ENCODE data around the gene YWHAE. TPM values are rescaled to one million over a fixed set of nuclear protein-coding genes. Genes with fewer than 3 reads are reported as not detected.

The YWHAE gene
- total and polyA plus RNA-seq, 2 of the 4 experiments (the other 2 are of a cell fraction) = 358 to 774 TPM

DNA sequence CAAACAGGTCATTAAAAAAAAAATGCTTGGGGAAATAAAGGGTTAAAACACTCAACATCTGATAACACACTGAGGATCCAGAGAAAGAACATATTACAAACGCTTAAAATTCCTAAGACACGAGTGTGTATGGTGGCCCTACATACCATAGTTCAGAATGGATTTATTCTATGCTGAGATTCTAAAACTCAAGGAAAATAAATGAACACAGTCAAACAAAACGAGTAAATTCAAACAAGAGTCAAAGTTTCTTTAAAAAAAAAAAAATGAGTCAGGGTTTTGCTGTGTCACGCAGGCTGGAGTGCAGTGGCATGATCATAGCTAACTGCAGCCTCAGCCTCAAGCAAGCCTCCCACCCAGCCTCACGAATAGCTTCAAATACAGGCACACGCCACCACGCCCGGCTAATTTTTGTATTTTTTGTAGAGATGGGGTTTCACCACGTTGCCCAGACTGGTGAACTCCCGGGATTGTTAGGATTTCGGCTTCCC, 38.6 kb upstream of the YWHAE start (continued):
- TF ChIP-seq MAFK (IDR thresholded peaks at IDR 0.05; ENCODE audit: low read depth, low read length) = peak; percentile 64

DNA sequence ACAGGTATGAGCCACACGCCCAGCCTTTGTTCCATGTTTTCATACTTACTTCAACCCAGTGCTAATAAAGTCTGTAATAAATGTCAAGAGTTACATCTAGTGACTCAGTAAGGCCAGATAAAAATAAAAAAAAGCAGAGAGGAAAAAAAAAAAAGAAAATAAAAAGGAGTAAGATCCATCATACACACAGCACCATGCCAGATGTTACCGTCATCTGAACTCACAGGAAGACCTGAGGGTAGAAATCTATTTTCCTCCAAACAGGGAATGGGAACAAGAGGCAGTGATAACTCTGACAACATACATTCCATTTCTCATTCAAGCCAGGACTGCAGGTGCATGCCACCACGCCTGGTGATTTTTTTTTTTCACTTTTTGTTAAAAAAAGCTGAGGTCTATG, 35.3 kb upstream of the YWHAE start:
- no peak overlapping the region for H2BK15ac ChIP-seq (ENCODE audit: low read depth, low read length)
- WGBS, 2 experiments (ENCODE audit: extremely low coverage in 2 of 2, insufficient read length in 1 of 2) = no CpG with 5 or more reads among the region's 3 CpGs
- no peak overlapping the region for H4K5ac ChIP-seq (ENCODE audit: low read depth, low read length)
- H3K14ac ChIP-seq (replicated peaks; ENCODE audit: low read depth, low read length) = no peak overlapping the region
- CTCF ChIA-PET = no interaction called here
- DNase-seq (no peak), ATAC-seq (ENCODE audit: low read depth) (no peak)
- no peak overlapping the region for H3K23ac ChIP-seq (ENCODE audit: low read depth, low read length)
- no peak overlapping the region for H3K56ac ChIP-seq (ENCODE audit: extremely low read depth, insufficient read depth, low read length)
- POLR2A ChIA-PET (ENCODE audit: unreplicated experiment) = interaction anchor here (0.6 kb wide), 1 partner anchor 11 kb away, joined by 8 read pairs; no protein-coding TSS in a partner anchor
- no peak overlapping the region for H2BK120ac ChIP-seq (ENCODE audit: low read depth, low read length)
- H2AK5ac ChIP-seq (ENCODE audit: low read depth, low read length) = no peak overlapping the region
- peaks cover 28% of the 10 kb centered on the region for H3K36me3 ChIP-seq (ENCODE audit: control insufficient read depth, insufficient read depth, low read length)
- H3K9me1 ChIP-seq (ENCODE audit: insufficient read depth, low read length) = peaks cover 24% of the 10 kb centered on the region
- H2AK9ac ChIP-seq (replicated peaks; ENCODE audit: low read depth, low read length, poor library complexity) = no peak overlapping the region
- in situ Hi-C loops (cut with MboI; ENCODE audit: low sequenced_read_pairs) = loop anchor here (10.0 kb wide), 1 partner anchor 71 kb away; no protein-coding TSS in a partner anchor
- H4K8ac ChIP-seq (ENCODE audit: low read depth in 2 of 2, low read length in 2 of 2) = no peak overlapping the region
- no peak overlapping the region for H2BK20ac ChIP-seq (ENCODE audit: low read depth, low read length)
- peaks cover 31 to 75% of the 10 kb centered on the region in 2 experiments for H3K79me1 ChIP-seq (ENCODE audit: low read depth in 1 of 2, low read length in 2 of 2)
- H2BK5ac ChIP-seq (ENCODE audit: low read depth, low read length, poor library complexity, severe bottlenecking) = no peak overlapping the region
- no peak overlapping the region for H2AFZ ChIP-seq (replicated peaks; ENCODE audit: low read length, poor library complexity)
- H3K18ac ChIP-seq (ENCODE audit: low read depth, low read length) = no peak overlapping the region
- H3K4me2 ChIP-seq (ENCODE audit: low read depth, low read length) = no peak overlapping the region
- dilution Hi-C loops (cut with HindIII; ENCODE audit: low sequenced_read_pairs, unreplicated experiment) = no loop called here
- no TSS peak for BruUV-seq (replicated peaks)
- no peak overlapping the region for H4K91ac ChIP-seq (ENCODE audit: insufficient read depth, low read depth, low read length)
- H3K27me3 ChIP-seq (ENCODE audit: control insufficient read depth, insufficient read depth, low read length) = no peaks in the 10 kb centered on the region
- peaks cover 62% of the 10 kb centered on the region for H4K20me1 ChIP-seq (ENCODE audit: insufficient read depth, low read length)
- H3K9ac ChIP-seq (ENCODE audit: low read depth, low read length) = no peak overlapping the region
- H3K4me3 ChIP-seq (ENCODE audit: insufficient read depth, low read depth, low read length) = no peak overlapping the region
- H3K27ac ChIP-seq (ENCODE audit: insufficient read depth, low read length) = no peak overlapping the region
- H3K9me3 ChIP-seq (ENCODE audit: control insufficient read depth, insufficient read depth, low read length) = no peaks in the 10 kb centered on the region
- intact Hi-C loops (cut with micrococcal nuclease) = no loop called here
- no peak overlapping the region for H3K4ac ChIP-seq (ENCODE audit: low read depth, low read length)
- H3K4me1 ChIP-seq (ENCODE audit: control insufficient read depth, insufficient read depth, low read length) = peaks cover 19% of the 10 kb centered on the region
- no peak for TF ChIP-seq MAZ (IDR thresholded peaks at IDR 0.05; ENCODE audit: borderline replicate concordance, low read depth, low read length)
- TF ChIP-seq, protein P1, sequence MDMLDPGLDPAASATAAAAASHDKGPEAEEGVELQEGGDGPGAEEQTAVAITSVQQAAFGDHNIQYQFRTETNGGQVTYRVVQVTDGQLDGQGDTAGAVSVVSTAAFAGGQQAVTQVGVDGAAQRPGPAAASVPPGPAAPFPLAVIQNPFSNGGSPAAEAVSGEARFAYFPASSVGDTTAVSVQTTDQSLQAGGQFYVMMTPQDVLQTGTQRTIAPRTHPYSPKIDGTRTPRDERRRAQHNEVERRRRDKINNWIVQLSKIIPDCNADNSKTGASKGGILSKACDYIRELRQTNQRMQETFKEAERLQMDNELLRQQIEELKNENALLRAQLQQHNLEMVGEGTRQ (IDR thresholded peaks at IDR 0.05; ENCODE audit: low read depth, low read length) = no peak
- TF ChIP-seq CHD1 (IDR thresholded peaks at IDR 0.05; ENCODE audit: low read depth, low read length) = no peak
- no peak for TF ChIP-seq CEBPB (IDR thresholded peaks at IDR 0.05; ENCODE audit: low read depth, low read length)
- no peak for TF ChIP-seq NFE2L2 (IDR thresholded peaks at IDR 0.05; ENCODE audit: low read depth, low read length)
- TF ChIP-seq FOS (IDR thresholded peaks at IDR 0.05; ENCODE audit: low read depth, low read length) = no peak
- TF ChIP-seq RFX5 (IDR thresholded peaks at IDR 0.05; ENCODE audit: low read depth, low read length) = no peak
- no peak for TF ChIP-seq MXI1 (IDR thresholded peaks at IDR 0.05; ENCODE audit: borderline replicate concordance, low read depth, low read length)
- no peak for TF ChIP-seq SMC3 (IDR thresholded peaks at IDR 0.05; ENCODE audit: low read depth, low read length)
- TF ChIP-seq RCOR1 (IDR thresholded peaks at IDR 0.05; ENCODE audit: insufficient replicate concordance, low read length) = no peak
- TF ChIP-seq, protein P2, sequence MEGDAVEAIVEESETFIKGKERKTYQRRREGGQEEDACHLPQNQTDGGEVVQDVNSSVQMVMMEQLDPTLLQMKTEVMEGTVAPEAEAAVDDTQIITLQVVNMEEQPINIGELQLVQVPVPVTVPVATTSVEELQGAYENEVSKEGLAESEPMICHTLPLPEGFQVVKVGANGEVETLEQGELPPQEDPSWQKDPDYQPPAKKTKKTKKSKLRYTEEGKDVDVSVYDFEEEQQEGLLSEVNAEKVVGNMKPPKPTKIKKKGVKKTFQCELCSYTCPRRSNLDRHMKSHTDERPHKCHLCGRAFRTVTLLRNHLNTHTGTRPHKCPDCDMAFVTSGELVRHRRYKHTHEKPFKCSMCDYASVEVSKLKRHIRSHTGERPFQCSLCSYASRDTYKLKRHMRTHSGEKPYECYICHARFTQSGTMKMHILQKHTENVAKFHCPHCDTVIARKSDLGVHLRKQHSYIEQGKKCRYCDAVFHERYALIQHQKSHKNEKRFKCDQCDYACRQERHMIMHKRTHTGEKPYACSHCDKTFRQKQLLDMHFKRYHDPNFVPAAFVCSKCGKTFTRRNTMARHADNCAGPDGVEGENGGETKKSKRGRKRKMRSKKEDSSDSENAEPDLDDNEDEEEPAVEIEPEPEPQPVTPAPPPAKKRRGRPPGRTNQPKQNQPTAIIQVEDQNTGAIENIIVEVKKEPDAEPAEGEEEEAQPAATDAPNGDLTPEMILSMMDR (conservative IDR thresholded peaks at IDR 0.05; ENCODE audit: low read depth, low read length) = no peak
- TF ChIP-seq BHLHE40 (IDR thresholded peaks at IDR 0.05; ENCODE audit: low read depth, low read length) = no peak
- TF ChIP-seq RAD21 (IDR thresholded peaks at IDR 0.05; ENCODE audit: low read length) = no peak
- TF ChIP-seq MAFK (IDR thresholded peaks at IDR 0.05; ENCODE audit: low read depth, low read length) = no peak
